ENCODE results near the gene RGS7. TPM values are rescaled to one million over a fixed set of nuclear protein-coding genes. Genes with fewer than 3 reads are reported as not detected.

Gene RGS7
- total RNA-seq, 2 experiments from 2014 or later = not detected

- no peaks in the 10 kb centered on the region for H3K4me1 ChIP-seq (ENCODE audit: insufficient read depth, low read length, poor library complexity, severe bottlenecking)
- BruUV-seq (replicated peaks) = no TSS peak
- ChIA-PET POLR2A (interaction anchor here (0.6 kb wide), 1 partner anchor 304 kb away, joined by 4 read pairs; no protein-coding TSS in a partner anchor), CTCF (ENCODE audit: unreplicated experiment) (no interaction called here)
- H3K9me2 ChIP-seq (ENCODE audit: insufficient read depth, low read length) = no peaks in the 10 kb centered on the region
- intact Hi-C loops (cut with micrococcal nuclease; ENCODE audit: unreplicated experiment) = no loop called here
- no peak overlapping the region for H3K4me2 ChIP-seq (ENCODE audit: low read length)
- no peaks in the 10 kb centered on the region for H3K79me2 ChIP-seq (ENCODE audit: insufficient read depth, low read depth, low read length)
- no peaks in the 10 kb centered on the region for H4K20me1 ChIP-seq (ENCODE audit: insufficient read depth, low read length)
- no peaks in the 10 kb centered on the region for H3K36me3 ChIP-seq (ENCODE audit: insufficient read depth, low read length)
- no peak for DNase-seq (ENCODE audit: low spot score)
- TF ChIP-seq EZH2phosphoT487 (IDR thresholded peaks at IDR 0.05; ENCODE audit: borderline replicate concordance, low read depth, low read length) (no peak), CTCF (conservative IDR thresholded peaks at IDR 0.05; ENCODE audit: low read length) (no peak)
- H2AFZ ChIP-seq (ENCODE audit: low read length) = no peak overlapping the region
- no peaks in the 10 kb centered on the region for H3K9me3 ChIP-seq (ENCODE audit: low read length)
- H3K27ac ChIP-seq (ENCODE audit: low read depth, low read length, poor library complexity, severe bottlenecking) = no peak overlapping the region
- no peak overlapping the region for H3K4me3 ChIP-seq (ENCODE audit: low read depth, low read length, poor library complexity, severe bottlenecking)
Measured at GRCh38 chr1:241325456-241325855, 31.5 kb downstream of the RGS7 start.

GRCh38 chr1:241323514-241324195 is 33.4 kb downstream of the RGS7 start:
- Histone ChIP-seq H3K79me2 (ENCODE audit: insufficient read depth, low read depth, low read length) (no peaks in the 10 kb centered on the region), H3K9me2 (ENCODE audit: insufficient read depth, low read length) (no peaks in the 10 kb centered on the region), H2AFZ (ENCODE audit: low read length) (no peak overlapping the region), H3K9me3 (ENCODE audit: low read length) (no peaks in the 10 kb centered on the region), H3K4me2 (ENCODE audit: low read length) (no peak overlapping the region), H3K4me1 (ENCODE audit: insufficient read depth, low read length, poor library complexity, severe bottlenecking) (no peaks in the 10 kb centered on the region), H3K27ac (ENCODE audit: low read depth, low read length, poor library complexity, severe bottlenecking) (no peak overlapping the region), H4K20me1 (ENCODE audit: insufficient read depth, low read length) (no peaks in the 10 kb centered on the region), H3K4me3 (ENCODE audit: low read depth, low read length, poor library complexity, severe bottlenecking) (no peak overlapping the region), H3K36me3 (ENCODE audit: insufficient read depth, low read length) (no peaks in the 10 kb centered on the region)
- TF ChIP-seq CTCF (conservative IDR thresholded peaks at IDR 0.05; ENCODE audit: low read length) (no peak), EZH2phosphoT487 (IDR thresholded peaks at IDR 0.05; ENCODE audit: borderline replicate concordance, low read depth, low read length) (no peak)
- POLR2A ChIA-PET = interaction anchor here (0.7 kb wide), 2 partner anchors 10 to 19 kb away, joined by 3 to 5 read pairs; no protein-coding TSS in a partner anchor
- peak; percentile 7 for DNase-seq (ENCODE audit: low spot score)
- intact Hi-C loops (cut with micrococcal nuclease; ENCODE audit: unreplicated experiment) = no loop called here
- no TSS peak for BruUV-seq (replicated peaks)
- CTCF ChIA-PET (ENCODE audit: unreplicated experiment) = no interaction called here

- BruUV-seq (replicated peaks) = no TSS peak
- no peak overlapping the region for H3K4me2 ChIP-seq (ENCODE audit: low read length)
- no peaks in the 10 kb centered on the region for H3K4me1 ChIP-seq (ENCODE audit: insufficient read depth, low read length, poor library complexity, severe bottlenecking)
- no peak for DNase-seq (ENCODE audit: low spot score)
- TF ChIP-seq CTCF (conservative IDR thresholded peaks at IDR 0.05; ENCODE audit: low read length) (no peak), EZH2phosphoT487 (IDR thresholded peaks at IDR 0.05; ENCODE audit: borderline replicate concordance, low read depth, low read length) (no peak)
- no peak overlapping the region for H3K27ac ChIP-seq (ENCODE audit: low read depth, low read length, poor library complexity, severe bottlenecking)
- CTCF ChIA-PET (ENCODE audit: unreplicated experiment) = no interaction called here
- H3K9me2 ChIP-seq (ENCODE audit: insufficient read depth, low read length) = no peaks in the 10 kb centered on the region
- H3K36me3 ChIP-seq (ENCODE audit: insufficient read depth, low read length) = no peaks in the 10 kb centered on the region
- no peaks in the 10 kb centered on the region for H3K9me3 ChIP-seq (ENCODE audit: low read length)
- H3K79me2 ChIP-seq (ENCODE audit: insufficient read depth, low read depth, low read length) = no peaks in the 10 kb centered on the region
- no peaks in the 10 kb centered on the region for H4K20me1 ChIP-seq (ENCODE audit: insufficient read depth, low read length)
- POLR2A ChIA-PET = no interaction called here
- H3K4me3 ChIP-seq (ENCODE audit: low read depth, low read length, poor library complexity, severe bottlenecking) = no peak overlapping the region
- no peak overlapping the region for H2AFZ ChIP-seq (ENCODE audit: low read length)
- intact Hi-C loops (cut with micrococcal nuclease; ENCODE audit: unreplicated experiment) = no loop called here
Measured at GRCh38 chr1:241317676-241318075, 39.3 kb downstream of the RGS7 start.
